HEK293T (cell line): Measurements from ENCODE around the gene MR1.
A peak's percentile ranks its signal among the peaks of the same experiment; 100 is the strongest.

Experiments
- CTCF ChIA-PET: fragments of 350-600 bp; formaldehyde crosslinking; extraction: SDS; loops from one replicate; lab custom pipeline; 2021; ENCODE audit warnings: antibody characterized with exemption, inconsistent platforms; lab: Yijun Ruan, JAX
- POLR2A ChIA-PET: fragments of 350-600 bp; formaldehyde crosslinking; extraction: SDS; loops from one replicate; lab custom pipeline; 2020; ENCODE audit warnings: antibody characterized with exemption, inconsistent platforms; lab: Yijun Ruan, JAX
- DNase-seq: peaks from one replicate; pipeline ENCODE4 v3.0.0; 2012; ENCODE audit warnings: mixed read lengths; ENCODE audit errors: extremely low spot score
- ARNT ChIP-seq: fragments of 450-650 bp; IDR thresholded peaks from 2 replicates; pipeline ENCODE4 v1.6.1; 2017; ENCODE audit warnings: mild to moderate bottlenecking
- BHLHE40 ChIP-seq: fragments of 450-650 bp; IDR thresholded peaks from 2 replicates; pipeline ENCODE4 v1.6.1; 2016; ENCODE audit warnings: mild to moderate bottlenecking, moderate library complexity, borderline replicate concordance
- CTBP1 ChIP-seq: fragments of 450-650 bp; IDR thresholded peaks from 2 replicates; pipeline ENCODE4 v1.6.1; 2016; ENCODE audit warnings: borderline replicate concordance
- ELF4 ChIP-seq: fragments of 450-650 bp; IDR thresholded peaks from 2 replicates; pipeline ENCODE4 v1.6.1; 2017; ENCODE audit warnings: antibody characterized with exemption
- FOXA1 ChIP-seq: fragments of 450-650 bp; IDR thresholded peaks from 2 replicates; pipeline ENCODE4 v1.6.1; 2016; ENCODE audit warnings: mild to moderate bottlenecking
- FOXK2 ChIP-seq: fragments of 450-650 bp; IDR thresholded peaks from 2 replicates; pipeline ENCODE4 v1.6.1; 2016; ENCODE audit warnings: mild to moderate bottlenecking
- FOXM1 ChIP-seq: fragments of 450-650 bp; IDR thresholded peaks from 2 replicates; pipeline ENCODE4 v1.6.1; 2017; ENCODE audit warnings: mild to moderate bottlenecking, borderline replicate concordance
- HDGF ChIP-seq: fragments of 450-650 bp; IDR thresholded peaks from 2 replicates; pipeline ENCODE4 v1.6.1; 2017; ENCODE audit warnings: antibody characterized with exemption, borderline replicate concordance
- L3MBTL2 ChIP-seq: fragments of 450-650 bp; conservative IDR thresholded peaks from 2 replicates; pipeline ENCODE4 v1.6.1; 2016; ENCODE audit warnings: mild to moderate bottlenecking
- LEF1 ChIP-seq: fragments of 450-650 bp; IDR thresholded peaks from 2 replicates; pipeline ENCODE4 v1.6.1; 2017; ENCODE audit warnings: mild to moderate bottlenecking, borderline replicate concordance
- NFRKB ChIP-seq: fragments of 450-650 bp; IDR thresholded peaks from 2 replicates; pipeline ENCODE4 v1.6.1; 2016; ENCODE audit warnings: mild to moderate bottlenecking, moderate library complexity
- PKNOX1 ChIP-seq: fragments of 450-650 bp; IDR thresholded peaks from 2 replicates; pipeline ENCODE4 v1.6.1; 2016
- SP1 ChIP-seq: fragments of 450-650 bp; IDR thresholded peaks from 2 replicates; pipeline ENCODE4 v1.6.1; 2017
- SUZ12 ChIP-seq: fragments of 450-650 bp; IDR thresholded peaks from 2 replicates; pipeline ENCODE4 v1.6.1; 2016; ENCODE audit warnings: mild to moderate bottlenecking
- TARDBP ChIP-seq: fragments of 450-650 bp; IDR thresholded peaks from 2 replicates; pipeline ENCODE4 v1.6.1; 2016
- ZNF384 ChIP-seq: fragments of 450-650 bp; IDR thresholded peaks from 2 replicates; pipeline ENCODE4 v1.6.1; 2016

MR1 gene

GRCh38 chr1:181061891-181062835, 28.4 kb downstream of the MR1 start:
- TF ChIP-seq BHLHE40 (no peak), FOXA1 (no peak)
- DNase-seq: no peak
- POLR2A ChIA-PET: interaction anchor here (1.1 kb wide), 1 partner anchor 40 kb away, joined by 5 read pairs; no protein-coding TSS in a partner anchor
- CTCF ChIA-PET: interaction anchor here (0.6 to 1.0 kb wide), 2 partner anchors 14 to 430 kb away, joined by 3 read pairs; no protein-coding TSS in a partner anchor

GRCh38 chr1:181062836-181063428, 29.1 kb downstream of the MR1 start:
- CTCF ChIA-PET: interaction anchor here (1.0 kb wide), 1 partner anchor 13 kb away, joined by 3 read pairs; no protein-coding TSS in a partner anchor
- POLR2A ChIA-PET: interaction anchor here (0.6 kb wide), 1 partner anchor 41 kb away, joined by 3 read pairs; no protein-coding TSS in a partner anchor
- no peak for TF ChIP-seq TARDBP
- no peak for TF ChIP-seq HDGF
- no peak for TF ChIP-seq SP1
- no peak for TF ChIP-seq SUZ12
- TF ChIP-seq CTBP1: no peak
- TF ChIP-seq PKNOX1: no peak
- TF ChIP-seq LEF1: no peak
- TF ChIP-seq ARNT: no peak
- TF ChIP-seq ZNF384: no peak
- no peak for TF ChIP-seq ELF4
- TF ChIP-seq FOXM1: no peak
- no peak for TF ChIP-seq NFRKB
- no peak for TF ChIP-seq L3MBTL2
- TF ChIP-seq BHLHE40: no peak
- no peak for DNase-seq

GRCh38 chr1:181064011-181064623, 30.3 kb downstream of the MR1 start:
- CTCF ChIA-PET: interaction anchor here (0.8 kb wide), 1 partner anchor 78 kb away, joined by 3 read pairs; no protein-coding TSS in a partner anchor
- no peak for DNase-seq
- POLR2A ChIA-PET: interaction anchor here (1.0 kb wide), 1 partner anchor 26 kb away, joined by 3 read pairs; no protein-coding TSS in a partner anchor
- TF ChIP-seq HDGF: no peak
- 0 out of 2 replicates have a peak, but pooled peaks have one; percentile 20 for TF ChIP-seq PKNOX1

GRCh38 chr1:181064702-181065101, 30.9 kb downstream of the MR1 start:
- POLR2A ChIA-PET: interaction anchor here (1.0 kb wide), 1 partner anchor 26 kb away, joined by 3 read pairs; no protein-coding TSS in a partner anchor
- no peak for TF ChIP-seq ARNT
- no peak for TF ChIP-seq CTBP1
- no peak for TF ChIP-seq TARDBP
- no peak for TF ChIP-seq FOXM1
- no peak for TF ChIP-seq LEF1
- no peak for TF ChIP-seq PKNOX1
- no peak for TF ChIP-seq ELF4
- TF ChIP-seq HDGF: no peak
- no peak for TF ChIP-seq FOXK2
- TF ChIP-seq FOXA1: no peak
- no peak for TF ChIP-seq BHLHE40
- no peak for TF ChIP-seq NFRKB
- TF ChIP-seq L3MBTL2: no peak
- TF ChIP-seq ZNF384: no peak
- CTCF ChIA-PET: no interaction called here
- DNase-seq: no peak

- TF ChIP-seq FOXM1: no peak
- no peak for TF ChIP-seq FOXA1
- TF ChIP-seq ELF4: no peak
- no peak for TF ChIP-seq FOXK2
- TF ChIP-seq ARNT: no peak
- TF ChIP-seq TARDBP: no peak
- TF ChIP-seq SUZ12: no peak
- no peak for TF ChIP-seq NFRKB
- no peak for TF ChIP-seq BHLHE40
- no peak for TF ChIP-seq L3MBTL2
- TF ChIP-seq SP1: no peak
- no peak for DNase-seq
- CTCF ChIA-PET: no interaction called here
- POLR2A ChIA-PET: no interaction called here
Measured at GRCh38 chr1:181073638-181074037, 39.9 kb downstream of the MR1 start.
